Measurements from ENCODE around the gene CPAMD8. TPM values are rescaled to one million over a fixed set of nuclear protein-coding genes. Genes with fewer than 3 reads are reported as not detected.

The CPAMD8 gene
- total RNA-seq, 1 experiment from 2014 or later = 0.20 TPM

GRCh38 chr19:16891696-16892382, 134.8 kb downstream of the CPAMD8 start:
- intact Hi-C loops (cut with micrococcal nuclease) = no loop called here
- H2AFZ ChIP-seq (ENCODE audit: low read depth, low read length, poor library complexity, severe bottlenecking) = no peak overlapping the region
- DNase-seq (ENCODE audit: low read depth, low spot score) = no peak
- TF ChIP-seq CBX3 (IDR thresholded peaks at IDR 0.05; ENCODE audit: low read depth) (no peak), MAX (IDR thresholded peaks at IDR 0.05) (no peak), ZBTB33 (IDR thresholded peaks at IDR 0.05; ENCODE audit: extremely low read depth, insufficient replicate concordance, low read length) (no peak), SP1 (IDR thresholded peaks at IDR 0.05; ENCODE audit: low read depth) (no peak), POLR2AphosphoS5 (IDR thresholded peaks at IDR 0.05; ENCODE audit: low read depth, low read length) (no peak), ZNF274 (IDR thresholded peaks at IDR 0.05; ENCODE audit: low read depth, low read length) (no peak), EZH2phosphoT487 (IDR thresholded peaks at IDR 0.05; ENCODE audit: borderline replicate concordance) (no peak), SIN3A (IDR thresholded peaks at IDR 0.05; ENCODE audit: low read depth) (no peak)
- TF ChIP-seq, protein P1, sequence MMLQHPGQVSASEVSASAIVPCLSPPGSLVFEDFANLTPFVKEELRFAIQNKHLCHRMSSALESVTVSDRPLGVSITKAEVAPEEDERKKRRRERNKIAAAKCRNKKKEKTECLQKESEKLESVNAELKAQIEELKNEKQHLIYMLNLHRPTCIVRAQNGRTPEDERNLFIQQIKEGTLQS (IDR thresholded peaks at IDR 0.05) = no peak
- H3K4me1 ChIP-seq (ENCODE audit: control insufficient read depth in 1 of 2, insufficient read depth in 2 of 2, low read length in 2 of 2) = peaks cover 2 to 4% of the 10 kb centered on the region in 2 experiments; a peak in 2 of 4 replicates
- CTCF ChIA-PET = no interaction called here
- H4K20me1 ChIP-seq (ENCODE audit: insufficient read depth) = no peaks in the 10 kb centered on the region
- no peaks in the 10 kb centered on the region for H3K36me3 ChIP-seq (ENCODE audit: control insufficient read depth in 1 of 2, insufficient read depth in 2 of 2, low read length in 2 of 2)
- H3K4me3 ChIP-seq (replicated peaks in 1 of 2; ENCODE audit: low read depth in 1 of 2, low read length in 2 of 2) = no peak overlapping the region
- H3K9ac ChIP-seq (ENCODE audit: low read length) = no peak overlapping the region
- H3K4me2 ChIP-seq (ENCODE audit: low read length) = no peak overlapping the region
- POLR2A ChIA-PET = no interaction called here
- no peak overlapping the region for H3K27ac ChIP-seq (ENCODE audit: low read depth, low read length)
- BruUV-seq (replicated peaks) = no TSS peak
- H3K9me3 ChIP-seq (ENCODE audit: control insufficient read depth in 1 of 2, insufficient read depth in 1 of 2, low read depth in 1 of 2, low read length in 2 of 2) = no peaks in the 10 kb centered on the region
- H3K79me2 ChIP-seq (ENCODE audit: insufficient read depth, low read length) = no peaks in the 10 kb centered on the region
- H3K27me3 ChIP-seq (ENCODE audit: insufficient read depth, low read length) = no peaks in the 10 kb centered on the region
- RAD21 ChIA-PET (ENCODE audit: low non-redundant PET in 1 of 2, low total read pairs in 2 of 2, uncharacterized antibody in 2 of 2, unreplicated experiment in 2 of 2) = no interaction called here
- H3K9me2 ChIP-seq (ENCODE audit: insufficient read depth) = no peaks in the 10 kb centered on the region
- no peak for ATAC-seq
